ENCODE data around the gene SRPK2.

DNA sequence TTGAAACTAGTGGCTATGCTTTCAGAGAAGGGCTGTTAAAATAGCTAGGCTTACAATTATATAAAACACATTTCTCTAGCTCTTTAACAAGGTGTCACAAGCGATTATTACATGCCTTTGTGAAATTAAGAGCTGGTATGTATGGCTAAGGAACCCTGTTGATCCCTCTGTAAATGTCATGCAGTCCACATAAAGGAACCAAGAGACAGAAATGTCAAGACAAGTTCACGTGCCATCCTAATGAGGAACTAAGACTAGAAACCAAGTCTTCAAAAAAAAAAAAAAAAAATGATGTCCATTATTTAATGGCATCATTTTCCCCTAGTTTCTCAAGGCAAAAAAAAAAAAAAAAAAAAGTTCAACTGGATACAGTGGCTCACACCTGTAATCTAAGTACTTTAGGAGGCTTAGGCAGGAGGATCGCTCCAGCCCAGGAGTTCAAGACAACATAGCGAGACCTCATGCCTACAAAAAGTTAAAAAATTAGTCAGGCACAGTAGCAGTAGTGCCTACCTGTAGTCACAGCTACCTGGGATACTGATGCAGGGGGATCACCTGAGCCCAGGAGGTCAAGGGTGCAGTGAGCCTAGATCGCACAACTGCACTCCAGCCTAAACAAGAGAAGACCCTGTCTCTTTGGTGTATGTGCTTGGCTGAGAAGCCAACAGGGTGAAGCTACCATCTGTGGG is 63.4 kb downstream of the SRPK2 start:
- TF ChIP-seq, protein P1, sequence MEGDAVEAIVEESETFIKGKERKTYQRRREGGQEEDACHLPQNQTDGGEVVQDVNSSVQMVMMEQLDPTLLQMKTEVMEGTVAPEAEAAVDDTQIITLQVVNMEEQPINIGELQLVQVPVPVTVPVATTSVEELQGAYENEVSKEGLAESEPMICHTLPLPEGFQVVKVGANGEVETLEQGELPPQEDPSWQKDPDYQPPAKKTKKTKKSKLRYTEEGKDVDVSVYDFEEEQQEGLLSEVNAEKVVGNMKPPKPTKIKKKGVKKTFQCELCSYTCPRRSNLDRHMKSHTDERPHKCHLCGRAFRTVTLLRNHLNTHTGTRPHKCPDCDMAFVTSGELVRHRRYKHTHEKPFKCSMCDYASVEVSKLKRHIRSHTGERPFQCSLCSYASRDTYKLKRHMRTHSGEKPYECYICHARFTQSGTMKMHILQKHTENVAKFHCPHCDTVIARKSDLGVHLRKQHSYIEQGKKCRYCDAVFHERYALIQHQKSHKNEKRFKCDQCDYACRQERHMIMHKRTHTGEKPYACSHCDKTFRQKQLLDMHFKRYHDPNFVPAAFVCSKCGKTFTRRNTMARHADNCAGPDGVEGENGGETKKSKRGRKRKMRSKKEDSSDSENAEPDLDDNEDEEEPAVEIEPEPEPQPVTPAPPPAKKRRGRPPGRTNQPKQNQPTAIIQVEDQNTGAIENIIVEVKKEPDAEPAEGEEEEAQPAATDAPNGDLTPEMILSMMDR (IDR thresholded peaks at IDR 0.05; ENCODE audit: insufficient read depth, low read depth, low read length): no peak
- TF ChIP-seq EZH2 (IDR thresholded peaks at IDR 0.05; ENCODE audit: insufficient read depth, low read length): no peak

All from astrocyte (in vitro differentiated cells and primary cell).